Vagina (tissue), 2 donors: Measurements from ENCODE around the gene SYS1.

Source experiments
- CTCF ChIP-seq, 3 experiments: fragments of 450-650 bp in 2 of 3; fragments of 200-600 bp in 1 of 3; sonication (generic) in 1 of 3; IDR thresholded peaks; one replicate each; pipeline ENCODE4 v1.5.1; 2017 to 2019; ENCODE audit warnings: antibody characterized with exemption in 3 of 3, mild to moderate bottlenecking in 2 of 3, moderate library complexity in 2 of 3
- POLR2A ChIP-seq, 2 donors: fragments of 450-650 bp; IDR thresholded peaks; one replicate each; pipeline ENCODE4 v1.6.1; 2017; ENCODE audit warnings: antibody characterized with exemption in 2 of 2, mild to moderate bottlenecking in 2 of 2, moderate library complexity in 2 of 2

GRCh38 chr20:45408646-45409213 is 45.8 kb downstream of the SYS1 start:
- no peak for TF ChIP-seq CTCF (IDR thresholded peaks at IDR 0.05)
- TF ChIP-seq POLR2A (IDR thresholded peaks at IDR 0.05): no peak
